PC-3 (cell line): ENCODE measurements around the gene DLGAP4.

ENCODE experiments used
- EZH2 ChIP-seq: fragments of 300-600 bp; sonication (generic); IDR thresholded peaks from one replicate; pipeline ENCODE4 v1.6.1; 2017; ENCODE audit warnings: antibody characterized with exemption, mild to moderate bottlenecking, low read length; ENCODE audit not compliant: unreplicated experiment
- EZH2phosphoT487 ChIP-seq: fragments of 300-600 bp; sonication (generic); IDR thresholded peaks from 2 replicates; pipeline ENCODE4 v1.6.1; 2018; ENCODE audit warnings: mild to moderate bottlenecking, antibody characterized with exemption, low read length, borderline replicate concordance
- TF ChIP-seq, protein P1 (sequence below): fragments of 300-600 bp; sonication (generic); conservative IDR thresholded peaks from 2 replicates; pipeline ENCODE4 v1.5.1; 2017; ENCODE audit warnings: antibody characterized with exemption, low read depth, mild to moderate bottlenecking, low read length

DNA sequence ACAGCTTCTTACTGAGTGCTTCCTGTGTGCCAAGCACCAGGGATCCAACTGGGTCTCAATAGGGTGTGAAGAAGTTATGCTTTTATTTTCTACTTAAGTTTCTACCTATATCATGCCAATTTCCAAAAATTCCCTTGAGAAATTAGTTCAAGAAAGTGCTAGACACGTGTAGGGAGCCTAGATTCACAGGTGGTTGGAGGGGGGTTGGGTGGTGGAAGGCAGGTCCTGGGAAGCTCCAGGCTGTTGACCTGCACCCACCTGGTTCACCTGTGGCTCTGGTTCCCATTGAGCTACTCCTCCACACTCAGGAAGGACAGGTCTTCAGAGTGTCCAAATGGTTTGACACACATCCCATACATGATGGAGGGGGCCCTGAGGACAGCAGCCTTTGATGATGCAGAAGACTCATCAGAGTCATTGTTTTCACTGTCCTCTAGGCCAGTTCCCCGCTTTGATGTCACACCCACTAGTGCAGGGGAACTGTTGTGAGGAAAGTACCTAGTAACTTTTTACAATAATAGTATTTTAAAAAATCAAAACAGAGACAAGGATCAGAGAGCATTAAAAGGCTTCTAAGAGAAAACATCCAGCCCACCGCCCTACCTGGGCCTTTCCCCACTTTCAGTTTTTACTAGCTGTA is 195.3 kb downstream of the DLGAP4 start:
- TF ChIP-seq, protein P1, sequence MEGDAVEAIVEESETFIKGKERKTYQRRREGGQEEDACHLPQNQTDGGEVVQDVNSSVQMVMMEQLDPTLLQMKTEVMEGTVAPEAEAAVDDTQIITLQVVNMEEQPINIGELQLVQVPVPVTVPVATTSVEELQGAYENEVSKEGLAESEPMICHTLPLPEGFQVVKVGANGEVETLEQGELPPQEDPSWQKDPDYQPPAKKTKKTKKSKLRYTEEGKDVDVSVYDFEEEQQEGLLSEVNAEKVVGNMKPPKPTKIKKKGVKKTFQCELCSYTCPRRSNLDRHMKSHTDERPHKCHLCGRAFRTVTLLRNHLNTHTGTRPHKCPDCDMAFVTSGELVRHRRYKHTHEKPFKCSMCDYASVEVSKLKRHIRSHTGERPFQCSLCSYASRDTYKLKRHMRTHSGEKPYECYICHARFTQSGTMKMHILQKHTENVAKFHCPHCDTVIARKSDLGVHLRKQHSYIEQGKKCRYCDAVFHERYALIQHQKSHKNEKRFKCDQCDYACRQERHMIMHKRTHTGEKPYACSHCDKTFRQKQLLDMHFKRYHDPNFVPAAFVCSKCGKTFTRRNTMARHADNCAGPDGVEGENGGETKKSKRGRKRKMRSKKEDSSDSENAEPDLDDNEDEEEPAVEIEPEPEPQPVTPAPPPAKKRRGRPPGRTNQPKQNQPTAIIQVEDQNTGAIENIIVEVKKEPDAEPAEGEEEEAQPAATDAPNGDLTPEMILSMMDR = no peak
- TF ChIP-seq EZH2phosphoT487 (no peak), EZH2 (no peak)
